HepG2 (cell line): ENCODE data around the gene RAP1A. TPM values are rescaled to one million over a fixed set of nuclear protein-coding genes. Genes with fewer than 3 reads are reported as not detected.

Experiments used
- ATAC-seq: fragments of 200-7000 bp; cut with Tn5 transposase; 3 replicates; pipeline ENCODE4 v1.9.1; 2020; ENCODE audit warnings: mild to moderate bottlenecking, moderate library complexity
- BruUV-seq: library from RNA; stranded (reverse); fragments of 400-500 nt; replicated peaks from 2 replicates; lab custom pipeline; 2021; lab: Mats Ljungman, UMichigan
- CTCF ChIA-PET: fragments of 300-600 bp; formaldehyde crosslinking; extraction: SDS; loops from one replicate; lab custom pipeline; 2021; ENCODE audit warnings: low total read pairs, inconsistent platforms, low intra/inter-chr PET ratio; lab: Yijun Ruan, JAX
- POLR2A ChIA-PET: fragments of 350-600 bp; sonication (Branson Sonifier 250); formaldehyde crosslinking; loops from one replicate; lab custom pipeline; 2020; ENCODE audit warnings: antibody characterized with exemption, inconsistent platforms; lab: Yijun Ruan, JAX
- DNase-seq: peaks from one replicate; pipeline ENCODE4 v3.0.0-alpha.2; 2015; ENCODE audit warnings: low spot score
- FAIRE-seq: peaks from 3 replicates; lab custom pipeline; 2011; peaks lifted over from hg19 to GRCh38; lab: Jason Lieb, UNC
- H2AFZ ChIP-seq: one replicate; pipeline ENCODE4 v1.6.1; 2011; ENCODE audit warnings: low read length, inconsistent platforms
- H3K27ac ChIP-seq: fragments of 300-600 bp; 3 replicates; pipeline ENCODE4 v1.8.0; 2011; ENCODE audit warnings: mixed run types, mild to moderate bottlenecking, mixed read lengths, low read length, inconsistent platforms; ENCODE audit not compliant: insufficient read depth; ENCODE audit errors: extremely low read length
- H3K27me3 ChIP-seq, 2 experiments: fragments of 200-600 bp in 1 of 2; 2 replicates in 1 of 2; 3 replicates in 1 of 2; pipeline versions ENCODE4 v1.6.0 to v1.8.0; 2011; ENCODE audit warnings: low read length in 2 of 2, mild to moderate bottlenecking in 2 of 2, moderate library complexity in 2 of 2, inconsistent platforms in 1 of 2; ENCODE audit not compliant: insufficient read depth in 2 of 2, control insufficient read depth in 1 of 2
- H3K36me3 ChIP-seq, 2 experiments: fragments of 200-600 bp in 1 of 2; replicated peaks in 1 of 2; 2 replicates in 1 of 2; 3 replicates in 1 of 2; pipeline versions ENCODE4 v1.5.1 to v1.8.0; 2011; ENCODE audit warnings: low read length in 2 of 2, inconsistent platforms in 1 of 2; ENCODE audit not compliant: insufficient read depth in 2 of 2, control insufficient read depth in 1 of 2
- H3K4me1 ChIP-seq: 2 replicates; pipeline ENCODE4 v1.5.1; 2012; ENCODE audit warnings: low read length, inconsistent platforms; ENCODE audit not compliant: insufficient read depth
- H3K4me2 ChIP-seq: 2 replicates; pipeline ENCODE4 v1.6.0; 2011; ENCODE audit warnings: low read depth, low read length, inconsistent platforms
- H3K4me3 ChIP-seq, 3 experiments: fragments of 200-600 bp in 1 of 3; sonication (generic), shearing (Covaris generic) in 1 of 3; replicated peaks in 1 of 3; 2 replicates each; pipeline ENCODE4 v1.5.1; 2011 to 2016; ENCODE audit warnings: low read length in 3 of 3, inconsistent platforms in 2 of 3, low read depth in 2 of 3, mild to moderate bottlenecking in 2 of 3, control low read depth in 1 of 3, mixed read lengths in 1 of 3; ENCODE audit not compliant: insufficient read depth in 1 of 3
- H3K79me2 ChIP-seq: one replicate; pipeline ENCODE4 v1.6.1; 2011; ENCODE audit warnings: low read length, inconsistent platforms; ENCODE audit not compliant: insufficient read depth
- H3K9ac ChIP-seq: 2 replicates; pipeline ENCODE4 v1.6.0; 2011; ENCODE audit warnings: mild to moderate bottlenecking, low read depth, low read length, inconsistent platforms; ENCODE audit not compliant: insufficient read depth
- H3K9me3 ChIP-seq: 2 replicates; pipeline ENCODE4 v1.5.1; 2012; ENCODE audit warnings: mild to moderate bottlenecking, low read length
- H4K20me1 ChIP-seq: 2 replicates; pipeline ENCODE4 v1.6.0; 2011; ENCODE audit warnings: inconsistent platforms, mild to moderate bottlenecking, low read length, moderate library complexity; ENCODE audit not compliant: insufficient read depth
- AHR ChIP-seq: IDR thresholded peaks from 2 replicates; pipeline ENCODE4 v1.6.1; 2018; ENCODE audit warnings: missing genetic modification reagents, missing compliant biosample characterization
- HHEX ChIP-seq: IDR thresholded peaks from 2 replicates; pipeline ENCODE4 v1.6.1; 2016; ENCODE audit warnings: control low read depth
- PRMT3 ChIP-seq: sonication (generic); formaldehyde crosslinking; IDR thresholded peaks from 2 replicates; pipeline ENCODE4 v1.8.1; 2022; ENCODE audit warnings: low read depth, mild to moderate bottlenecking, moderate library complexity, missing genetic modification reagents, borderline replicate concordance
- SOX13 ChIP-seq, 3 experiments: fragments of 450-650 bp in 1 of 3; sonication (generic) in 1 of 3; formaldehyde crosslinking in 1 of 3; IDR thresholded peaks in 2 of 3; conservative IDR thresholded peaks in 1 of 3; 2 replicates each; pipeline versions ENCODE4 v1.5.0 to v1.6.1; 2016 to 2020; ENCODE audit warnings: antibody characterized with exemption in 1 of 3, mild to moderate bottlenecking in 1 of 3, missing compliant biosample characterization in 1 of 3, missing genetic modification reagents in 1 of 3, moderate library complexity in 1 of 3
- STAG1 ChIP-seq: sonication (generic); formaldehyde crosslinking; IDR thresholded peaks from 2 replicates; pipeline ENCODE4 v1.4.0; 2020; ENCODE audit warnings: missing genetic modification reagents
- TBX3 ChIP-seq: fragments of 450-650 bp; IDR thresholded peaks from 2 replicates; pipeline ENCODE4 v1.6.1; 2017; ENCODE audit warnings: antibody characterized with exemption, mild to moderate bottlenecking, inconsistent platforms, borderline replicate concordance
- THYN1 ChIP-seq: sonication (generic); formaldehyde crosslinking; IDR thresholded peaks from 2 replicates; pipeline ENCODE4 v1.8.1; 2023; ENCODE audit warnings: low read depth, mild to moderate bottlenecking, moderate library complexity, missing genetic modification reagents, borderline replicate concordance
- WGBS: methylation state at CpG from one replicate; pipeline ENCODE4 v1.1.6; 2017; ENCODE audit warnings: low lambda C conversion rate; 5-methylcytosine and 5-hydroxymethylcytosine counted together
- in situ Hi-C: cut with HindIII; loops from 2 replicates; pipeline ENCODE4 v1.10.0; 2017; ENCODE audit warnings: low pct_unique_long_range_greater_than_20kb; ENCODE audit not compliant: extremely low pct_ligation_motif_present
- intact Hi-C: fragments of 100-400 bp; cut with micrococcal nuclease; formaldehyde crosslinking; loops from one replicate; pipeline ENCODE4 v1.10.0; 2022; ENCODE audit not compliant: unreplicated experiment
- polyA plus RNA-seq, 8 experiments: library from polyadenylated mRNA; depleted of rRNA in 3 of 8; stranded (reverse) in 7 of 8; unstranded in 1 of 8; fragments of >200 nt; fragmentation: Illumina TruSeq in 4 of 8; extraction: Trizol in 4 of 8; gene quantifications; 2 replicates each; pipeline versions ENCODE4 v1.2.1 to v1.2.3, GENCODE V29; 2011 to 2016; ENCODE audit warnings: low read depth in 4 of 8, missing spikeins in 1 of 8, mixed read lengths in 1 of 8; ENCODE audit not compliant: insufficient read depth in 1 of 8
- total RNA-seq, 5 experiments: library from RNA; depleted of rRNA; stranded (reverse); fragments of >200 nt; fragmentation: Illumina TruSeq; extraction: Trizol; gene quantifications; 2 replicates each; pipeline ENCODE4 v1.2.3, GENCODE V29; 2016; ENCODE audit warnings: low read depth in 1 of 5
- TF ChIP-seq, protein P1 (sequence below), 2 experiments: sonication (generic) in 1 of 2; formaldehyde crosslinking in 1 of 2; IDR thresholded peaks; 2 replicates each; pipeline versions ENCODE4 v1.6.1 to v1.9.0; 2014 to 2022; ENCODE audit warnings: antibody characterized with exemption in 1 of 2, borderline replicate concordance in 1 of 2, inconsistent platforms in 1 of 2, low read depth in 1 of 2, missing genetic modification reagents in 1 of 2
- TF ChIP-seq, protein P2 (sequence below): sonication (generic); formaldehyde crosslinking; IDR thresholded peaks from 2 replicates; pipeline ENCODE4 v1.4.0; 2020; ENCODE audit warnings: missing genetic modification reagents

RAP1A gene
- total and polyA plus RNA-seq, 2 of the 13 experiments (the other 11 are each of a cell fraction or from before 2014, with no cell fraction given) = 19.0 to 20.7 TPM

DNA sequence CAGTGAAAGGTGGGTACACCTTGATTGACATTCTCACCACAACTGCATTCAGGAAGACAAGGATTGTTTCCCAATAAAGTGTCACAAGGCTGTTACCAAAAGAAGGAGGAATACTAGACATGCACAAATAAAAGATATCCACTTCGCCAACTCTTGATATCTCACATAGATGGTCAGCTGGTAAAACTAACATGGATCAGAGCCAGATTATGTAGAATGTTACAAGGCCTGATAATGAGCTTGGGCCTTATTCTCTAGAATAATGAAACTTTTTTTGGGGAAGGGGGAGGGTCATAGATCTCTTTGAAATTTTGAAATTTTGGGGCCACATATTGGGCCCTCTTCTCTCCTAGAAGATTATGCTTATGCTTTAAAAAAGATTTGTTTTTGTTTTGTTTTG, 24.9 kb downstream of the RAP1A start (continued):
- no peak for TF ChIP-seq THYN1 (CRISPR knock-in tag)
- TF ChIP-seq, protein P1, sequence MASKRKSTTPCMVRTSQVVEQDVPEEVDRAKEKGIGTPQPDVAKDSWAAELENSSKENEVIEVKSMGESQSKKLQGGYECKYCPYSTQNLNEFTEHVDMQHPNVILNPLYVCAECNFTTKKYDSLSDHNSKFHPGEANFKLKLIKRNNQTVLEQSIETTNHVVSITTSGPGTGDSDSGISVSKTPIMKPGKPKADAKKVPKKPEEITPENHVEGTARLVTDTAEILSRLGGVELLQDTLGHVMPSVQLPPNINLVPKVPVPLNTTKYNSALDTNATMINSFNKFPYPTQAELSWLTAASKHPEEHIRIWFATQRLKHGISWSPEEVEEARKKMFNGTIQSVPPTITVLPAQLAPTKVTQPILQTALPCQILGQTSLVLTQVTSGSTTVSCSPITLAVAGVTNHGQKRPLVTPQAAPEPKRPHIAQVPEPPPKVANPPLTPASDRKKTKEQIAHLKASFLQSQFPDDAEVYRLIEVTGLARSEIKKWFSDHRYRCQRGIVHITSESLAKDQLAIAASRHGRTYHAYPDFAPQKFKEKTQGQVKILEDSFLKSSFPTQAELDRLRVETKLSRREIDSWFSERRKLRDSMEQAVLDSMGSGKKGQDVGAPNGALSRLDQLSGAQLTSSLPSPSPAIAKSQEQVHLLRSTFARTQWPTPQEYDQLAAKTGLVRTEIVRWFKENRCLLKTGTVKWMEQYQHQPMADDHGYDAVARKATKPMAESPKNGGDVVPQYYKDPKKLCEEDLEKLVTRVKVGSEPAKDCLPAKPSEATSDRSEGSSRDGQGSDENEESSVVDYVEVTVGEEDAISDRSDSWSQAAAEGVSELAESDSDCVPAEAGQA (IDR thresholded peaks at IDR 0.05; ENCODE audit: low read depth) = no peak
- TF ChIP-seq, protein P1 (CRISPR knock-in tag; IDR thresholded peaks at IDR 0.05; ENCODE audit: borderline replicate concordance) = no peak

DNA sequence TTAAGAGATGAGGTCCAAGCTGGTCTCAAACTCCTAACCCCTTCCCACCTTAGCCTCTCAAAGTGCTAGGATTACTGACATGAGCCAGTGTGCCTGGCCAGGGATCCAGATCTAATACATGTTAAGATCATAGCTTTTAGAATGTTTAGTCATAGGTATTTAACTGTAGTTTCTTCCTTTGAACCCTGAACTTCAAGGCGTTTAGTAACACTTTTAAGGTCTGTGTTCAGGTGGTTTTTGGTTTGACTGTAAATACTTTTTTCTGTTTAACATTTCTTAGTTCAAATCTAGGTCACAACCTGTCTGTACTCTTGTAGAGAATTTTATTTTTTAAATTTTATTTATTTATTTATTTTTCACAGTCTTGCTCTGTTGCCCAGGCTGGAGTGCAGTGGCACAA, 28.1 kb downstream of the RAP1A start:
- no peaks in the 10 kb centered on the region for H3K9me3 ChIP-seq
- in situ Hi-C loops = no loop called here
- no peaks in the 10 kb centered on the region for H3K27me3 ChIP-seq
- no peak overlapping the region for H3K9ac ChIP-seq
- BruUV-seq = no TSS peak
- ChIA-PET CTCF (no interaction called here), POLR2A (interaction anchor here (1.3 kb wide), 1 partner anchor 140 kb away, joined by 3 read pairs; no protein-coding TSS in a partner anchor)
- H3K36me3 ChIP-seq = no peaks in the 10 kb centered on the region
- ATAC-seq = no peak
- 96% methylated on average over 1 of the region's 1 CpG for WGBS
- no peaks in the 10 kb centered on the region for H4K20me1 ChIP-seq
- intact Hi-C loops = no loop called here
- TF ChIP-seq PRMT3 = no peak
- TF ChIP-seq STAG1 = no peak
- no peak for TF ChIP-seq TBX3
- TF ChIP-seq AHR = no peak
- TF ChIP-seq SOX13 (IDR thresholded peaks at IDR 0.05) = no peak
- TF ChIP-seq SOX13 (CRISPR knock-in tag; conservative IDR thresholded peaks at IDR 0.05 in 1 of 2, IDR thresholded peaks at IDR 0.05 in 1 of 2) = no peak
- TF ChIP-seq HHEX (CRISPR knock-in tag) = no peak
- TF ChIP-seq, protein P2, sequence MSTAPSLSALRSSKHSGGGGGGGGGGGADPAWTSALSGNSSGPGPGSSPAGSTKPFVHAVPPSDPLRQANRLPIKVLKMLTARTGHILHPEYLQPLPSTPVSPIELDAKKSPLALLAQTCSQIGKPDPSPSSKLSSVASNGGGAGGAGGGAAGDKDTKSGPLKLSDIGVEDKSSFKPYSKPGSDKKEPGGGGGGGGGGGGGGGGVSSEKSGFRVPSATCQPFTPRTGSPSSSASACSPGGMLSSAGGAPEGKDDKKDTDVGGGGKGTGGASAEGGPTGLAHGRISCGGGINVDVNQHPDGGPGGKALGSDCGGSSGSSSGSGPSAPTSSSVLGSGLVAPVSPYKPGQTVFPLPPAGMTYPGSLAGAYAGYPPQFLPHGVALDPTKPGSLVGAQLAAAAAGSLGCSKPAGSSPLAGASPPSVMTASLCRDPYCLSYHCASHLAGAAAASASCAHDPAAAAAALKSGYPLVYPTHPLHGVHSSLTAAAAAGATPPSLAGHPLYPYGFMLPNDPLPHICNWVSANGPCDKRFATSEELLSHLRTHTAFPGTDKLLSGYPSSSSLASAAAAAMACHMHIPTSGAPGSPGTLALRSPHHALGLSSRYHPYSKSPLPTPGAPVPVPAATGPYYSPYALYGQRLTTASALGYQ (CRISPR knock-in tag) = no peak
- H3K27ac ChIP-seq = no peak overlapping the region
- H3K4me1 ChIP-seq = 0 out of 2 replicates have a peak, but pooled peaks cover 4% of the 10 kb centered on the region
- H2AFZ ChIP-seq = no peak overlapping the region
- H3K79me2 ChIP-seq = peaks cover 29% of the 10 kb centered on the region
- FAIRE-seq = no peak
- H3K4me2 ChIP-seq = no peak overlapping the region
- no peak overlapping the region for H3K4me3 ChIP-seq
- DNase-seq = no peak
